Activated naive CD8-positive, alpha-beta T cell treated with anti-CD3 and anti-CD28 coated beads for 36 hours (primary cell): ENCODE measurements around the gene SLFNL1. TPM values are rescaled to one million over a fixed set of nuclear protein-coding genes. Genes with fewer than 3 reads are reported as not detected.

ENCODE experiments used
- DNase-seq: peaks from one replicate; pipeline ENCODE4 v3.0.0; 2021
- H3K27ac Mint-ChIP-seq: one replicate; pipeline ENCODE4 v1.8.0; 2022; ENCODE audit warnings: mild to moderate bottlenecking, moderate library complexity, mixed read lengths
- H3K27me3 Mint-ChIP-seq: one replicate; pipeline ENCODE4 v1.8.0; 2022; ENCODE audit warnings: mild to moderate bottlenecking, mixed read lengths
- H3K36me3 Mint-ChIP-seq: one replicate; pipeline ENCODE4 v1.8.0; 2021; ENCODE audit warnings: mild to moderate bottlenecking, mixed read lengths
- H3K4me1 Mint-ChIP-seq: one replicate; pipeline ENCODE4 v1.8.0; 2021; ENCODE audit warnings: mixed read lengths
- H3K4me3 Mint-ChIP-seq: one replicate; pipeline ENCODE4 v1.8.0; 2022; ENCODE audit warnings: mild to moderate bottlenecking, moderate library complexity, mixed read lengths
- H3K9me3 Mint-ChIP-seq: one replicate; pipeline ENCODE4 v1.8.0; 2022; ENCODE audit warnings: mixed read lengths
- total RNA-seq, 2 experiments: library from RNA; stranded (reverse); gene quantifications; one replicate each; pipeline ENCODE4 v1.2.3, GENCODE V29; 2021

Gene SLFNL1
- total RNA-seq = under 1 TPM; 0.08 TPM

DNA sequence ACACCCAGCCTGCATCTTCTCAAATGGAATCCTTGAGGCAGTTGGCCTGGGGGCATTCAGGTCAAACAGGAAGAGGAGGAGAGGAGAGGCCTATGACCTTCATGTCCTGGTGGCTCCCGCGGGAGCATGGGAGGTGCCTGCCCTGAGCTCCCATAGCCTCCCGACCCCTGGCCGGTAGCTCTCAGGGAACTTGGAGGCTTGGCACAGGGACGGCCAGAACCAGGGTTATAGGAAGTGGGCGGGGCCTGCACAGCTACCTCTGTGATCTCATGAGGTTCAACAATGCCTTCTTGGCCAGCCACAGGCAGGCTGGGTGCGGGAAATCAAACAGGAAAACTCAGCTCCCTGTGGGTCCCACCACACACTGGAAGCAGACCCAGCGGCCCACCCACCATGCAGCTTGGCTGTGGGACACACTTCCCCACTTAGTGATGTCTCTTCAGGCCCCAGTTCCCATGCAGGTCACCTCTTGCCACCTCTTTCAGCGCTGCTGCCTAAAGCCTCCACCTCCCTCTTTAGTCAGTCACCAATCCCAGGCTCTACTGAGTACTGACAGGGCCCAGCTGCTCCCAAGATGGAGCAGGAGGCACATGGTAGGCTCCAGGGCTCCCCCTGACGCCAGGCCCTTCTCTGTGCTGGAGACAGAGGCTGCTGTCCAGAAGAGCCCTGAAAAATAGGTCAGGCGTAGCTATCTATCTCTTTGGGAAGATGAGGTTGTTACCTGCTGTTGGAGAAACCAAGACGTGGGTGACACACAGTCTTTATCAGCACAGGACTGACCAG lies at the start of gene SLFNL1:
Gene SLFNL1, minus strand, starts transcription at position 200 of the 783 bp plus-strand sequence. CDS start 1,065 bp downstream, outside the sequence.
- Mint-ChIP-seq H3K4me3 (no peak within 1 kb of the TSS), H3K4me1 (peaks cover 4% of the 10 kb centered on the region), H3K36me3 (peaks cover 14% of the 10 kb centered on the region), H3K27ac (peak within 1 kb of the TSS; percentile 57), H3K9me3 (no peaks in the 10 kb centered on the region), H3K27me3 (no peaks in the 10 kb centered on the region)
- no peak for DNase-seq

DNA sequence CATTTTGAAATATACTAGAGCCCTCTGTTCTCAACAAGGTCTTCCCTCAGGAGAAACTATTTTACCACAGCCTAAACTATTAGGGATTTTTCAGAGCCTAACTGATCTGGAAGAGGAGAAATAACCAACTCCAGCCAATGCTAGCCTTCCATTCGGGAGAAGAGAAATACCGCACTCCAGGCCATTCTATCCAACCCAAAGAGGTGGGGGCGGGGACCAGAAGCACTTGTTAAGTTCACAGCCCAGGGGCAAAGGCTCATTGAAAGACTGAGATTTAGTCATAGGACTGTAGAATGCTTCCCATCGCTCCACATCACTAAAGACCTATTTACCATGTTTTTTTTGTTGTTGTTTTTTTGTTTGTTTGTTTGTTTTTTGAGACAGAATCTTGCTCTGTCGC lies 35.4 kb upstream of the SLFNL1 start:
- no peak for DNase-seq
- no peak overlapping the region for H3K4me3 Mint-ChIP-seq
- no peaks in the 10 kb centered on the region for H3K27me3 Mint-ChIP-seq
- H3K4me1 Mint-ChIP-seq = no peaks in the 10 kb centered on the region
- H3K27ac Mint-ChIP-seq = no peak overlapping the region
- H3K9me3 Mint-ChIP-seq = no peaks in the 10 kb centered on the region
- peaks cover 50% of the 10 kb centered on the region for H3K36me3 Mint-ChIP-seq

DNA sequence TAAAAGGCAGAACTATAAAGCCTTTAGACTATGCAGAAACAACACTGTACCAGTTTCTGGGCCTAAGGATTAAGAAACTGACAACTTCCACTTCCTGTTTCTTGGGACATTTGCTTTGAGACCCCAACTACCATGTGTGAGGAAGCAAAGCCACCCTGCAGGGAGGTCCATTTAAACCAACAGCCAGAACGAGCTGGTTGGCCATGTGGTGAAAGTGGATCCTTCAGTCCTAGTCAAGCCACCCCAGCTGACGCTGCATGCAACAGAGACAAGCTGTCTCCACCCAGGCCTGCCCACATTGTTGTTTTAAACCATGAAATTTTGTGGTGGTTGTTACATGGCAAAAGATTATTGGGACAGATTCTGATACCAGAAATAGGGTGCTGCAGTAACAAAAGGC lies 31.8 kb upstream of the SLFNL1 start:
- Mint-ChIP-seq H3K36me3 (peaks cover 25% of the 10 kb centered on the region), H3K27ac (no peak overlapping the region), H3K4me3 (no peak overlapping the region), H3K27me3 (no peaks in the 10 kb centered on the region), H3K9me3 (no peaks in the 10 kb centered on the region), H3K4me1 (no peaks in the 10 kb centered on the region)
- no peak for DNase-seq

DNA sequence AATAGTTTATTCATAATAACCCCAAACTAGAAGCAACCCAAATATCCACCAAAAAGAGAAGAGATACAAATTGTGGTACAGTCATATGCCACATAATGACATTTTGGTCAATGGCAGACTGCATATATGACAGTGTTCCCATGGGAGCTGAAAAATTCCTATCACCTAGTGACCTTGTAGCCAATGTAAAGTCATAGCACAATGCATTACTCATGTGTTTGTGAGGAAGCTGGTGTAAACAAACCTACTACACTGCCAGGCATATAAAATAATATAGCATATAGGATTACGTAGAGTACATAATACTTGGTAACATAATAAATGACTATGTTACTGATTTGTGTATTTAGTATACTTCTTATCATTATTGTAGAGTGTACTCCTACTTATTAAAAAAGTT lies 29.5 kb upstream of the SLFNL1 start:
- no peaks in the 10 kb centered on the region for H3K9me3 Mint-ChIP-seq
- H3K4me1 Mint-ChIP-seq = no peaks in the 10 kb centered on the region
- H3K27me3 Mint-ChIP-seq = no peaks in the 10 kb centered on the region
- DNase-seq = no peak
- H3K36me3 Mint-ChIP-seq = peaks cover 23% of the 10 kb centered on the region
- H3K4me3 Mint-ChIP-seq = no peak overlapping the region
- no peak overlapping the region for H3K27ac Mint-ChIP-seq

DNA sequence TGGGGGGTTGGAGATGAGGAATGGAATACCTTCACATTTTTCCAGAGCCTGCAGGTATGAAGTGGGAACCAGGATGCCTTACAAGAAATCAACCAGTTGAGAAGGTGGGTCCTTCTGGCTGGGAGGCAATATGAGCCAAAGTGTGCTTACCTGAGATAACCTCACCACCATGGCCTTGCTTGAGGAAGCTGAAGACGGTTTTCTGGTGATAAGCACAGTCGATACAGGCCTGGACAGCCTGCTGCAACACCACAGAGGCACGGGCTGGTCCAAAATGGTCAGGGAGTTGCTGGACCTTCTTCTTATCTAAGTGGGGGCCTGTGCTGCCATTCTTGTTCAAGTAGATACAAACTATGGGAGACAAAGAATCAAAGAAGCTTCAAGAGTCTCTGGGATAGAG lies 27.0 kb upstream of the SLFNL1 start:
- Mint-ChIP-seq H3K4me3 (no peak overlapping the region), H3K27ac (no peak overlapping the region), H3K27me3 (no peaks in the 10 kb centered on the region), H3K4me1 (no peaks in the 10 kb centered on the region), H3K9me3 (no peaks in the 10 kb centered on the region), H3K36me3 (peaks cover 14% of the 10 kb centered on the region)
- DNase-seq = no peak

DNA sequence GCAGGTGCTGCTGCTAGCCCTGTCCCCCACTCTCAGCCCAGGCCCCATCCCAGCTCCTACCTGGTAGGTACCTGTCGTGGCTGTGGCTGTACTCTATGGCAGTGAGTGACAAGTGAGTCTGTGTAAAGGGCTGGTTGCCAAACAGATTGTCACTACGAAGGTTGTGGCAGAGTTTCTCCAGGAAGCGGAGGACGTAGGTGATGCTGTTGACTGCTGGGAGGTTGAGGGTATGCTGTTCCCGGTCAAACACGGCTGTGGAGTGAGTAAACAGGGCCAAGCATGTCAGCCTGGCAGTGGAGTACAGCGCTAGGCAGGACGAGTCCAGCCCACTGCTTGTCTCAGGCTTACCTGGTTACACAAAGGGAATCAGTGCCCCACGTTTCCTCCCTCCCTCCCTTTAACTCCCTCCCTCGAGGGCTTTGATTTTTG lies 24.8 kb upstream of the SLFNL1 start:
- no peaks in the 10 kb centered on the region for H3K4me1 Mint-ChIP-seq
- H3K9me3 Mint-ChIP-seq = no peaks in the 10 kb centered on the region
- no peak overlapping the region for H3K4me3 Mint-ChIP-seq
- no peaks in the 10 kb centered on the region for H3K27me3 Mint-ChIP-seq
- DNase-seq = no peak
- peaks cover 7% of the 10 kb centered on the region for H3K36me3 Mint-ChIP-seq
- H3K27ac Mint-ChIP-seq = no peak overlapping the region

DNA sequence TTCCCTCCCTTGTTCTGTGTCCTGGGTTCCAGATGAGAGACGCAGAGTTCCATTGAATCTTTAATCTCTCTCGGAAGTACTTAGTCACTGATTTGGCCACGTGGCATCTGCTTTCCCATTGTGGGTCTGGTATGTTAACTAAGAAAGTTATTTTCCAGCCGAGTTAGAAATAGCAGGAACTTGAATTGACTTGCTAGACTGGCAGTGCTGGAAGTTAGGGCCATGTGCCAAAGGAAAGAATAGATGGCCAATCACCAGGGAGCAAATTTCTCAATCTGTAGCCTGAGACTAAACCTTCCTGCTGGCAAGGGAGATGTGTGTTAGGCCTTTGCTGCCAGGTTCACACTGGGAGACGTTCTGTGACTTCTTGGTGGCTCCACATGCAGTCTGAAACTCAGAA lies 24.2 kb upstream of the SLFNL1 start:
- H3K4me3 Mint-ChIP-seq = no peak overlapping the region
- H3K4me1 Mint-ChIP-seq = no peaks in the 10 kb centered on the region
- H3K27ac Mint-ChIP-seq = no peak overlapping the region
- H3K9me3 Mint-ChIP-seq = no peaks in the 10 kb centered on the region
- no peaks in the 10 kb centered on the region for H3K27me3 Mint-ChIP-seq
- no peak for DNase-seq
- H3K36me3 Mint-ChIP-seq = peaks cover 7% of the 10 kb centered on the region

DNA sequence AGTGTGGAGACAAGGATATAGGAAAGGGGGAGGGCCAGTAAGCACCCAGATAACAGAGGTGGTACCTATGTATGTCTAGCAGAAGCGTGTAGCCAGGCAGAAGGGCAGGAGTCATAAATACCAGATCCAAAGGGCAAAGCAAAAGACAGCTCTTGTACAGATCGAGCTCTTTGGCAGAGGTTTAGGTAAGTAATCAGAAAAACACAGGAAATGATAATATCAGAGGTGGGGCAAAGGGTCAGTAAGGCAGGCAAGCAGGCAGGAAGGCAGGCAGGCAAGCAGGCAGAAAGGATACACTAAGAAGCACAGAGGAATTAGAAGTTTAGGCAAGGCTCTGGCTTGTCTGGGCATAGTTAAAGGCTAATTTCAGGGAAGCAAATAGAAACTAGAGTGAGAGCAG lies 22.7 kb upstream of the SLFNL1 start:
- H3K27me3 Mint-ChIP-seq = no peaks in the 10 kb centered on the region
- H3K4me3 Mint-ChIP-seq = no peak overlapping the region

DNA sequence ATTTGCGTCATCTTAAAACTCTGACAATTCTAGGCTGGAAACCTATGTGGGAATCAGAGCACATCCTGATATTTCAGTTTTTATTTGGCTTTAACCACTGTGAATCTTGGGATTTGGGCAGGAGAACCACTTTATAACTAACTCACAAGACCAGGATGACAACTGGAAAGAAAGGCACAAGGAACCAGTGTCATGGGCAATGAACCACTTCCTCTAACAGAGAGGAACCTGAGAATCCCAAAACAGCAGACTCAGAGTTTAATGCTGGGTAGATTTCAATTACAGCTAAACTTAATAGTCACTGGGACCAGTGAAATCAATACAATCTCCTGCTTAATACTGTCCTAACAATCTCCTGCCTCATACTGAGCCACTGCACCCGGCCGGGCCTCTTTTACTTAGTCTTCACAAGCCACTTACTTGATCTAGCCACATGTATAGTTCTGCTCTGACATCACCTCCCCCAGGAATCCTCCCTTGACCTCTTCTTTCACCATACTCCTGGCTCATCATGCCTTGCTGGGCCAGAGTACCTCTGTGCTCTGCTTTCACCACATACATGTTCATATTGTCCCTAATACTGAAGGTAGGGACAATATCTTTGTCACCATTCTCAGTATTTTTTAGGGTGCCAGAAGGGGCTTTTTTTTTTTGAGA lies 20.2 kb upstream of the SLFNL1 start:
- peaks cover 7% of the 10 kb centered on the region for H3K36me3 Mint-ChIP-seq
- H3K4me3 Mint-ChIP-seq = no peak overlapping the region
- H3K27ac Mint-ChIP-seq = peak overlapping the region; percentile 3
- DNase-seq = no peak
- H3K9me3 Mint-ChIP-seq = no peaks in the 10 kb centered on the region
- H3K4me1 Mint-ChIP-seq = no peaks in the 10 kb centered on the region
- no peaks in the 10 kb centered on the region for H3K27me3 Mint-ChIP-seq

More for the DNA sequence above, 22.7 kb upstream of the SLFNL1 start:
- DNase-seq = no peak
- H3K27ac Mint-ChIP-seq = no peak overlapping the region
- H3K4me1 Mint-ChIP-seq = no peaks in the 10 kb centered on the region
- peaks cover 9% of the 10 kb centered on the region for H3K36me3 Mint-ChIP-seq
- H3K9me3 Mint-ChIP-seq = no peaks in the 10 kb centered on the region

DNA sequence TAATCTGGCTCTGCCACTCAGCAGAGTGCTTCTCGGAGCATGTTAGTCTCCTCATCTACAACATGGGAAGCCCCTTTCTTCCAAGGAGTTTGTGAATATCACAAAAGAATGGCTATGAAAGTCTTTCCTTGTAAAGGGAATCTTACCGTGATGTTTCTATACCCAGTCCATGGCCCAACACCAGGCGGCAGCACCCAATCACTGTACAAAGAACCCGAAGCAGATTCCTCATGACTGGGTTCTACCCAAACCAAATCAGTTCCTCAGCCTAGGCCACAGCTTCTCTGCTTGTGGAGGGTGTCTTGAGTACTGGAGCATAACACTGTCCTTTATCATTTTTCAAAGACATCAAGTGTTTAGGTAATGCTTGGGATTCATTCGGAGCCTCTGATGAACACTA lies 16.6 kb upstream of the SLFNL1 start:
- Mint-ChIP-seq H3K4me3 (no peak overlapping the region), H3K4me1 (peaks cover 1% of the 10 kb centered on the region), H3K27ac (no peak overlapping the region), H3K9me3 (no peaks in the 10 kb centered on the region), H3K27me3 (no peaks in the 10 kb centered on the region), H3K36me3 (peaks cover 11% of the 10 kb centered on the region)
- no peak for DNase-seq

DNA sequence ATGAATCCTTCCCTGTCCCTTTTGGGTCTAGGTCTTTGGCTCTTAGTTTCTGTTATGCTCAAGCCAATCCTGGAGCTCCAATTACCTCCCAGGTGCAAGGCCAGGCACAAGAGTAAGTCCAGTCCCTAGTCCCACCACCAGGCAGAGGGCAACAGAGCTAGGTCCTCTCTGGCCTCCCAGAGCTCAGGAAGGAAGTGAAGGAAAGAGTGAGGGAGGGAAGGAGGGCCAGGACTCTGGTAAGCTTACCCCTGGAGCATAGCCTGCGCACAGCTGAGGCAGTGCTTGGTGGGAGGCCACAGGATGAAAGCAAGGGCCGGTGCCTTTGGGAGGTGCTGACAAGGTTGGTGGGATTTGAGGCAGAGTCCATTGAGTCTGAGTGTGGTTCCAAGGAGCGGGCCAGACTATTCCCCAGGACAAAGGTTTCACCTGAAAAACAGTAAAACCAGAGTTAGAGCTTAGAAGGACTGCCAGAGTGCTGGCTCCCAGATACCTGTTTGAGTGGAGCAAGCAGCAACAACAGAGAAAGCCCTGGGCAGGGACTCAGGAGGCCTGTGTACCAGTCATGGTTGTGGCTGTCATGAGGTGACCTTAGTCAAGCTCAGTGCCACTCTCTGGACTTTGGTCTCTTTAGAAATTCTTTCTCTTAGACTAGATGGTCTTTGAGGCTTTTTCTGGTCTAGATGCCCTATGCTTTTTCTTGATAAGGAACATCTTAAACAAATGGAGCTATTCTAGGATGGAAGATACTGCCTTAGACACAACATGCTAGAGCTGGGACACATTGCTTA lies 15.8 kb upstream of the SLFNL1 start:
- H3K27ac Mint-ChIP-seq = no peak overlapping the region
- no peak overlapping the region for H3K4me3 Mint-ChIP-seq
- H3K9me3 Mint-ChIP-seq = no peaks in the 10 kb centered on the region
- H3K27me3 Mint-ChIP-seq = no peaks in the 10 kb centered on the region
- DNase-seq = no peak
- peaks cover 1% of the 10 kb centered on the region for H3K4me1 Mint-ChIP-seq
- H3K36me3 Mint-ChIP-seq = peaks cover 14% of the 10 kb centered on the region

DNA sequence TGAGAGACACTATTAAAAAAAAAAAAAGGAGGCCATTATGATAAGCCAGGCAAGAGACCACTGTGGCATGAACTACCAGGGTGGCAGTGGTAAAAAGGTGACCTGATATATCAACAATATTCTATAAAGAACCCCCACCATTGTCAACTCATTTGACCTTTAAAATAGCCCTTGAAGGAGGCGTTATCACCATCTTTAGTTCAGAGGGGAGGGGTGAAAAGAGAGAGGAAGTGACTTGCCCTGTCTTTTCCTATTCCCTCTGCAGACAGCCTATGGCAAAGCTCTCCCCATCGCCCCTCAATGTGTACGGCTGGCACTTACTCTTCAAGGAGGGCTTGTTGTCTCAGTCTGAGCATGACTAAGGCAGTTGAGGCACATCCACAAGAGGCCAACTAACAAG lies 11.7 kb upstream of the SLFNL1 start:
- no peak overlapping the region for H3K4me3 Mint-ChIP-seq
- H3K27me3 Mint-ChIP-seq = no peaks in the 10 kb centered on the region
- H3K36me3 Mint-ChIP-seq = peaks cover 23% of the 10 kb centered on the region
- H3K27ac Mint-ChIP-seq = no peak overlapping the region
- H3K4me1 Mint-ChIP-seq = peaks cover 1% of the 10 kb centered on the region
- no peak for DNase-seq
- no peaks in the 10 kb centered on the region for H3K9me3 Mint-ChIP-seq

DNA sequence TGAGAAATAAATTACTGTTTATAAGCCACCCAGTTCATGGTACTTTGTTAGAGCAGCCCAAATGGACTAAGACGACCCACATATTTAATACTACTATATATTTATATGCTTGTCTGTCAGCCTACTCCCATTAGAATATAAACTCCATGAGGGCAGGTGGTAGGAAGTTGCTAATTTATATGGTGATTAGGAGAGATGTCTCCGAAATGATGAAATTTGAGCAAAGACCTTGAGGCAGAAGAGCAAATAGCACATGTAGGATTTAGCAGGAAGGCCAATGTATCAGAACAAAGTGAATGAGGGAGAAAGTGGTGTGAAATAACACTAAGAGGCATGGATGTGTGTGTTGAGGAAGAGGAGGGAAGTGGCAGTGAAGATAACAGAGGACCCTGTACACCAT lies 10.6 kb upstream of the SLFNL1 start:
- Mint-ChIP-seq H3K4me1 (peaks cover 1% of the 10 kb centered on the region), H3K27ac (no peak overlapping the region), H3K4me3 (no peak overlapping the region), H3K9me3 (no peaks in the 10 kb centered on the region), H3K36me3 (peaks cover 24% of the 10 kb centered on the region), H3K27me3 (no peaks in the 10 kb centered on the region)
- no peak for DNase-seq

DNA sequence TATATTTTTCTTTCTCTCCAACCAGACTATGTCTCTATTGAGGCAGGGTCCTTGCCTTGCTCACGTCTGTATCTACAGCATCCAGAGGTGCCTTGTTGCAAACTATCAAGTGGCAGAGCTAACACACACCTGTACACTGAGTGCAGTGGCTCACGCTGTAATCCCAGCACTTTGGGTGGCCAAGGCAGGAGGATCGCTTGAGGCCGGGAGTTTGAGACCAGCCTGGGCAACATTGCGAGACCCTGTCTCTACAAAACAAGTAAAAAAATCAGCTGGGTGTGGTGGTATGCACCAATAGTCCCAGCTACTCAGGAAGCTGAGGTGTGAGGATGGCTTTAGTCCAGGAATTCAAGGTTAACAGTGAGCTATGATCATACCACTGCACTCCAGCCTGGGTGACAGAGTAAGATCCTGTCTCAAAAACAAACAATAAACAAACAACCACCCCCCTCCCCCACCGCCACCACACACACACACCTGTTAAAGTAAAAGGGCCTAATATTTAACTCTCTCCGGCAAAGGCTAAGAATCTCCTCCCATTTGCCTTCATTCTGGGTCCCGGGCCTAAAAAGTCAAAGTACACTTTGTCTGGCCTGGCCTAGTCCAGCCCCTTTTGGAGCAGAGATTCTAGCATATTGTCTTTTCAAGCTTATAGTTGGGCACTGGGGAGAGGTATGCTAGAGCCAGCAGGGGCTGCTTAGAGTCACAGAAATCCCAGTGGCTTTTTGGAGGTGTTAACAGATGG lies 9.5 kb upstream of the SLFNL1 start:
- peaks cover 1% of the 10 kb centered on the region for H3K4me1 Mint-ChIP-seq
- H3K27ac Mint-ChIP-seq = no peak overlapping the region
- no peaks in the 10 kb centered on the region for H3K27me3 Mint-ChIP-seq
- H3K36me3 Mint-ChIP-seq = peaks cover 27% of the 10 kb centered on the region
- H3K9me3 Mint-ChIP-seq = no peaks in the 10 kb centered on the region
- no peak overlapping the region for H3K4me3 Mint-ChIP-seq
- no peak for DNase-seq
